GM10847 (cell line): ENCODE measurements around the gene LTA.

Experiments used
- POLR2A ChIP-seq: IDR thresholded peaks from 2 replicates; pipeline ENCODE4 v1.6.1; 2011; ENCODE audit not compliant: insufficient read length; ENCODE audit errors: extremely low read depth

The LTA gene

DNA sequence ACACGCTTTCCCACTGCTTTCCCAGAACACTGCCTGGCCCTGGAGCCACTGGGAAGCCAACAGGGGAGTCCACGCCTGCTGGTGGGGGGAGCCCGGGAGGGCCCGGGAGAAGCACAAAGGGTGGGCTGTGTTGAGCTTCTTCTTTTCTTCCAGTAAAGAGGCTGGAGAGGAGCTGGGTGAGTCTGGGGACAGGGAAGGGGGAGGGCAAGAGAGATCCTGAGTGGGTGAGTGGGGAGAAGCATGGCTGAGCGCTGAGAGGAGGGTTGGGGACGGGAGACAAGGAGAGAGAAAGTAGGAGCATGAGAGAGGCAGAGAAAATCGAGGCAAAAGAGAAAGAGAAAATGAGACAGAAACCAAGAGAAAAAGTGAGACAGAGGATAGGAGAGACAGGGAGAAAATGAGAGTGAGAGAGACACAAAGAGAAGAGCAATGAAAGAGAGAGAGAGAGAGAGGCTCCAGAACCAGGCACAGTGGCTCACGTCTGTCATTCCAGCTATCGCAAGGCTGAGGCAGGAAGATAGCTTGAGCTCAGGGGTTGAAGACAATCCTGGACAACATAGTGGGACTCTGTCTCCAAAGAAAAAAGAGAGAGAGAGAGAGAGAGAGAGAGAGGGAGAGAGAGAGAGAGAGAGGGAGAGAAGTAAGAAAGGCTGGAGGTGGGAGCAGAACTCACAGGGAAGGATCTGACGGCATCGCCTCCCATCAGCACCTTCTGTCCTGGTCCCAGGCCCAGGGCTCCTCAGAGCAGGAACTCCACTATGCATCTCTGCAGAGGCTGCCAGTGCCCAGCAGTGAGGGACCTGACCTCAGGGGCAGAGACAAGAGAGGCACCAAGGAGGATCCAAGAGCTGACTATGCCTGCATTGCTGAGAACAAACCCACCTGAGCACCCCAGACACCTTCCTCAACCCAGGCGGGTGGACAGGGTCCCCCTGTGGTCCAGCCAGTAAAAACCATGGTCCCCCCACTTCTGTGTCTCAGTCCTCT, 16.0 kb downstream of the LTA start:
- TF ChIP-seq POLR2A: no peak

DNA sequence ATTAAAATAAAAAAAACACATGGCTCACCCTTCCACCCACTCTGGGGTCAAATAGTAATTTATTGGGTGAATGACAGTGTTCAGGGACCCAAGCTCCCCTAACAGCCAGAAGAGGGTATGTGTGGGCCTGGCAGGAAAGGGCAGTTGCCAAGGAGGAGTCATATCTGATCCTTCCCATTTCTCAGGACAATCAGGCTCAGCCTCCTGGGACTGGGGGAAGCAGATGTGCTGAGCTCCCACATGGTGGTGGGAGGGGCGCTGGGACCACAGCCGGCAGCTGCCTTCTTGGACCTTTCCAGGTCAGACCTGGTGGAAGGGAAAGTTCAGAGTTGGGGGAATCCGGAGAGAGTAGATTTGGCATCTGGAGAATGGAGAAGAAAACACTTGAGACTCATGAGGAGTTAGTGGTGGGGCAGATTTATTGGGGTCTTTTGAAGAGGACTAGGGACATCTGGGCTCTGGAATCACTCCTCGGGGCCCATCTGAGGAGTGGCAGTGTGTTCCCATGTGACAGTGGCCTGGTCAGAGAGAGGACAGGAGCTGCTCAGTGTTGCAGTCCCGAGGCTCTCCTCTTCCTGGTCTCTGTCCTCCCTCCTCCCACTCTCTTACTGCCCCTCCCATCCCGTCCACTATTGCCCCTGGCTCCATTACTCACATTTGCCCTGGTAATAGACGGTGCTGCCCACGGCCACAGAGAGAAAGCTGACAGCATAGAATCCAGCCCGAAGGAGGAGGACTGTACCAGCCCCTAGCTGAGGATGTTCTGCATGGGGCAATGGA, 17.0 kb downstream of the LTA start:
- TF ChIP-seq POLR2A: no peak

DNA sequence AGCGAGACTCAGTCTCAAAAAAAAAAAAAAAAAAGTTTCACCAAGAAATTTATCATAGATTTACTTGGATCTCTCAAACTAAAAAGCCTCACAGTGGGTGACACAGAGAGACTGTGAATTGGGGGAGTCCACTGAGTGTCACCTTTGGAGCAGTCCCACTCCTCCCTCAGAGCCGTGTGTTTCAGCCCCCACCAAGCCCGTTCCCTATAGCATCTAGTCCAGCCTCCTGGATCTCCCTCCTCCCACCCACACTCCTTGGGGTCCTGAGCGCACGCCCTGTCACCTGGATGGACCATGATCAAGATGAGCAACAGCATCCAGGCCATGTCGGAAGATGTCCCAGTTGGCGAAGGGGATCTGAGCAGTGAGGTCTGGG, 20.3 kb downstream of the LTA start:
- no peak for TF ChIP-seq POLR2A

DNA sequence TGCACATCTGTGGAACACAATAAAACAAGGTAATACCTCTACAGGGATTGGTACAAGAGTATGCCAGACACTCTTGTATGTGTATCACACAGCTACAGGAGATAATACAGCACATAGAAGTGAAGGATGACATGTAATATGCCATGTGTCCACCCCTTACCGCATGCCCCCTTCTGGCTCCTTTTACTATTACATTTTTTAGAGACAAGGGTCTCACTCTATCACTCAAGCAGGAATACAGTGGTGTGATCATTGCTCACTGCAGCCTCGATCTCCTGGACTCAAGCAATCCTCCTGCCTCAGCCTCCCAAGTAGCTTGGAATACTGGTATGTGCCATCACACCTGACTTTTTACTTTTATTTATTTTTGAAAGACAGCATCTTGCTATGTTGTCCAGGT, 24.9 kb downstream of the LTA start:
- TF ChIP-seq POLR2A: no peak

DNA sequence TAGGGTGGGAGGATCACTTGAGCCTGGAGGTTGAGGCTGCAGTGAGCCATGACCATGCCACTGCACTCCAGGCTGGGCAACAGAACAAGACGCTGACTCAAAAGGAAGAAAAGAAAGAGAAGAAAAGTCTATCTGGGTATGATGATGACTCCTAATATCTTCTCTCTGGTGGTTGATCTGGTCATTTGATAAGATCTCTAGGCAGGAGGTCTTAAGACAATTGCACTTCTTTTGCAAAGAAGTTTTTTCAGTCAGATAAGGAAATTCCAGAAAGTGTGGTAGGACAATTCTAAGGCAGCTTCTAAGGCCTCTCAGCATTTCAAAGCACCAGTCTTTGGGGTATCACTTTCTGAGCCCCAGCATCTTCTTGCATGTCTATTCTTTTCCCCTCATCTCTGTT, 35.2 kb downstream of the LTA start:
- no peak for TF ChIP-seq POLR2A

DNA sequence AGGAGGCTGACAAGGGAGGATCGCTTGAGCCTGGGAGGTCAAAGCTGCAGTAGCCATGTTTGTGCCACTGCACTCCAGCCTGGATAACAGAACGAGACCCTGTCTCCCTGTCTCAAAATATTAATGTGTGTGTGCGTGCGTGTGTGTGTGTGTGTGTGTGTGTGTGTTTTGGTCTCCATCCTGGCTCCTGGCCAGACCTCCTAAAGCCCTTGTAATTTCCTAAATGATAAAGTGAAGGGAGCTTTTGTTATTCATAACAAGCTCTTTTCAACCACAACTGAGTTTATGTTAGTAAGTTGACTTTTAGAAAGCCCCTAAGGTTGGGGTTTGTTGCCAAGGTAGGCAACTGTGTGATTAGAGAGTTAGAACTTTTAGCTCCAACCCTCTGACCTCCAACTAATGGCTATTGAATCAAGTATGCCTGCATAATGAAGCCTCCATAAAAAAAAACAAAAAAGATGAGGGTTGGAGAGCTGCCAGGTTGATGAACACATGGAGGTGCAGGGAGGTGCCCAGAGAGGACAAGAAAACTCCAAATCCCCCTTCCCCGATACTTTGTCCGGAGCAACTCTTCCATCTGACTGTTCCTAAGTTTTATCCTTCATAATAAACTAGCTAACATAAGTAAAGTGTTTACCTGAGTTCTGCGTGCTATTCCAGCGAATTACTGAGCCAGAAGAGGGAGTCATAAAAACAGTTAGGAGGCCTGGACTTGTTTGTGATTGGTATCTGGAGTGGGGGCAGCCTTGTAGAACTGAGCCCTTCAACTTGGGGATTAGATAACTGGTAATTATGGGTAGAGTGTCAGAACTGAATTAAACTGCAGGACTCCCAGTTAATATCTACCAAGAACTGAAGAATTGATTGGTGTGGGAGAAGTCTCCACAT, 37.7 kb downstream of the LTA start:
- TF ChIP-seq POLR2A: no peak

DNA sequence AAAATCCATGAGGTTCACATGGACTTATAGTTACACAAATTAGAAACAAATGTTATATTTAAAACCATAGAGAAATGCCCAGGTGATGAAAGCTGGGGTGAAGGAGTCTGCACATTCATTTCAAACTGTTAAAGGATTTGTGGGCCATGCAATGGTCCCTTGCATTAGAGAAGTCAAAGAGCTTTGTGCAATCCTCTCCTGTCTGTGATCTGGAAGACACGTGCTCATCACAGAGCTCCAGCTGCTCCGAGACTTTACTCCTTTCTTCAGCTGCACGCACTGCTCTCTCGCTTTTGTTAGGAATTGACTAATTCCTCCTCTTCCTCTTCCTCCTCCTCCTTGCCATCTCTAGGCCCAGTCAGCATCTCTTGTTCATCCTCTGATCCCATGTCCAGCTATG, 38.9 kb downstream of the LTA start:
- no peak for TF ChIP-seq POLR2A

DNA sequence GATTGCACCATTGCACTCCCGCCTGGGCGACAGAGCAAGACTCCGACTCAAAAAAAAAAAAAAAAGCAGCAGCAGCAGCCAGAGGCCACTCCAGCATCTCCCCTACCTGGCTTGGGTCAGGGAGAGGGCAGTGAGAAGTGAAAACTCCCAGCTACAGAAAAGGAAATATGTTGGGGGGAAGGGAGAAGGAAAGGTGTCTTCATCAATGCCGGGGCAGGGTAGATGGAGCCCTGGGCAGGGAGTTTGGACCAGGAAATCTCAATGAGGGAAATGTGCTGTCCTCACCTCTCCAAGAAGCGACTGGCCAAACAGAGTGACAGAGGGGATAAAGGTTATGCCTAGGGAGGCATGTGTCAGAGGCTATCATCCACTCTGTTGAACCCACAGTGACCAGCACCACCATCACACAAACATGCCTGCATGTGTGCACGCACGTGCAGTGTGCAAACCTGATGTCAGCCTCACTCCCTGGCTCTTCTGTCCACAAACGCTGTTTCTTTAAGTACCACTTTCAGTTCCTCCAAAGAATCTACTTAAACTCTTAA, 42.1 kb downstream of the LTA start:
- TF ChIP-seq POLR2A: no peak

DNA sequence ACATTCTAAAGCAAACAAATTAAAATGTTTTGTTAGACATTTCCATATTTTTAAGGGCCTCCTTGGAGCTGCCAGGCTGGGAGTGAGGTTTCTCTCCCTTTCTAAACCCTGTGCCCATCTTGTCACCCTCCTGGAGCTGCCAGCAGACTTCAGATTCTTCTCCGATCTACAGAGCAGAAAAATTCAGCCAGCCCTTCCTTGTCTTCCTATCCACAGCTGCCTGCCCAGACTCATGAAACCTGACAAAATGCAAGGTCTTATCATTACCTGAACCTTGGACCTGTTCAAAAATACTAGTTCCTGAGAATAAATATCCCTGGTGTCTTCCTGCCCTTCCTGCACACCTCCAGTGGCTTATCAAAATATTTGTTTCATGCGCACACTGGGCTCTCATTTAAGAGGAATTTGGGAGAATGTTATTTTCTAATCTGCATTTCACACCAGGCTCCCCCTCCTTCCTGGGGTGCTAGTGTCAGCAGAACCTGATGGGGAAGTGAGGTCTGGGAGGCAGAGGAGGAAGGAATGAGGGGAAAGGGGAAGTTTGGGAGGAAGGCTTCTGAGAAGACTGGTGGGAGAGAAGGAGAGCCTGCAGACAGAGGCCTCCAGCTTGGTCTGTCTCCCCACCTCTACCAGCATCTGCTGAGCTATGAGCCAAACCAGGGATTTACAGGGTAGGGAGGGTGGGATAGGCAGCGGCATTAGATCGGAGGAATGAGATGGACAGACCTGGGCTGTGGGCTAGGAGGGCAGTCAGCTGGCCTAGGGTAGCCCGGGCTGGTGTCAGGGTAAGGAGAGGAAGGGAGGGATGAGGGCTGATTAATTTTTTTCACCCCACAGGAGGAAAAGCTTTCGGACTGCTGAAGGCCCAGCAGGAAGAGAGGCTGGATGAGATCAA, 42.8 kb downstream of the LTA start, which contains the start of gene AIF1:
Gene AIF1 (plus strand): TSS at position 551 of the 895 bp plus-strand sequence. CDS start 96 bp downstream, at position 647.
- TF ChIP-seq POLR2A: no peak

DNA sequence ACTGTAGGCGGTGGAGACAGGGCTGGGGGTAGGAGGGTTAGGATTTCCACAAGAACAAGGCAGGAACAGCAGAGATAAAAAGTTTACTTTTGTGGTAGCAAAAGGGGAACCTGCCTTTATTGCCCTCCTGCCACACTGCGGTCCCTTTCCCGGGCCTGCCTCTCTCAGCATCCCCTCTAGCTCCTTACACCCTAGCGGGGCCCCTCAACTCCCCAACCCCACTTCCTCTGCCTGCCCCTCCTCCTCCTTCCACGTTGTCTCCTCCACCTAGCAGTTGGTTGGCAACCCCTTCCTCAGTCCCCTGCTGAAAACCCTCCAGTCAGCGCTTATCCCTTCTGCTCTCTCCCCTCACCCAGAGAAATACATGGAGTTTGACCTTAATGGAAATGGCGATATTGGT, 43.7 kb downstream of the LTA start:
- TF ChIP-seq POLR2A: no peak

DNA sequence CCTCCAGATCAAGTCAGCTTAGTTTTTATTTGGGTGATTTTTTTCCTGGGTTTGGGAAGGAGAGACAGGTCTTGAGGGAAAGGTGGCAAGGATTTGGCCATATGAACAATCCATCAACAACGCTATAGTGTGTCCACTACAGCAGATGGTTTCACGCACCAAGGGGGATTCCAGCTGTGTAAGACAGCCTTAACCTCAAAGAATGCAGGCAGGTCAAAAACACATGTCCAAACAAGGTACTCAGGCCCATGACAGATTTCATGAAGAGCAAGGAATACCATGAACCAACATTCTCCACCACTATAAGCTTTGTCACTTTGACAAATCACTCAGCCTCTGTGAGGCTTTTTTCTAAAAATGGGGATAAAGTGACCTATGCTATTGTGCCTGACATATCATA, 44.9 kb downstream of the LTA start:
- no peak for TF ChIP-seq POLR2A

DNA sequence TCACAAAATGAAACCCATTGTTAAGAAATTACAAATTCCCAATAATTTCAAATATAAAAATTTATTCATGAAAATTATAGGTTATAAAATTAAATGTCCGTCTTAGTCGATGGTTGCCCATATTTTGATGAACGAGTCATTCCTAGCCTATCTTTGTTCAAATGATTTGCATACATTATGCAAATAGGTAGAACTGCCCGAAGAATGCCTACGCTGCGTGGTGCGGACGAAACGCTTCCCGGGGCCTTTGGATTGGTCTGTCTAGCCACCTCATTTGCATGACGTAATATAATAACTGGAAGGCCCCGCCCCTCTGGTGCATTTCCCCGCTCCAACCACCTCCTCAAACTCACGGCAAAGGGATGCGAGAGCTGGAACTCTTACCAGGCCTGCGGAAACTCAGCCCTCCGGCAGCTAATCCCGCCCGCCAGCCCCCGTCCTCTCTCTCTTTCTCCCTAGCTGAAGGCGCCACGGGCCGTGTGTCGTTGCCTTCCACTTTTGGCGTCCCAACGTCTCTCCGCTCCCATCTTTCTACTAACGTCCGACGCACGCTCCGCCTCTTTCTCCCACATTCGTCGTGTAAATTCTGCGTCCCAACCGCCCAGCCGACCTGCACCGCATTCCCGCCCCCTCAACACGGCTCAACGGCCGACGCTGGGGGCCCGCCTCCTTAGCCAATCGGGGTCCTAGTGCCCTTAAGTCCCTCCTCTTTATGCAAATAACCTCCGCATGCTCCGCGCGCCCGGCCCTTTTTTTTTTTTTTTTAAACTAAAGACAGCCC, 47.9 kb downstream of the LTA start:
- peak; percentile 84 for TF ChIP-seq POLR2A
